ENCODE results near the gene EXOG. TPM values are rescaled to one million over a fixed set of nuclear protein-coding genes. Genes with fewer than 3 reads are reported as not detected.

The EXOG gene
- total RNA-seq, 1 donor from 2014 or later = 26.2 TPM

DNA sequence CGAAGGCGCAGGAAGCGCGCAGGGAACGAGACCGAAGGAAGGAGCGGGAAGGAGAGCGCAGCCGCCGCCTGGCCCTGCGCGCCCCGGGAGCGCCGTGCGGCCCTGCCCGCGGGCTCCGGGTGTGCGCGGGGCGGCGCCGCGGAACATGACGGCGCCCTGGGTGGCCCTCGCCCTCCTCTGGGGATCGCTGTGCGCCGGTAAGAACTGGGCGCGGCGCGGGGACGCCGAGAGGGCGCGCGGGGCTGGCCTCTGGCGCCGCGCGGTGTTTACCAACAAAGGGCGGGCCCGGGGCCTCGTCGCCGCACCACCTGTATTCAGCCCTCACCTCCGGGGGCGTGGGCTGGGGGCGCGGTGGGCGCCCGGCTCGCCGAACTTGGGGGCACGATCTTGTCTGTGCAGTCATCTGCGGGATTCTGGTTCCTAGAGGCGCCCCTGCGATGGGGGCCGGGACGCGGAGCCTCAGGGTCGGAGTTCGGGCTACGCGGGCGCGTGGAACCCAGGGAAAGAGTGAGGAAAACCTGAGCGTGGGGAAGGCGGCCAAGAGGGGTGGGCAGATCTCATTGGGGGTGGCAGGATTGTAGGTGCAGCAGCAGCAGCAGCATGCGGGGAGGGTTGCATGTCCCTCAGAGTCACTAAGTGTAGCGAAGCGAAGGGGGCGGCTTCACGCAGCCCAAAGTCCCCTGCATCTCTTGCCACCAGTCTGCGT is 41.8 kb upstream of the EXOG start:
- peak; percentile 22 for DNase-seq (ENCODE audit: low read depth, low spot score)
- H3K36me3 Mint-ChIP-seq (ENCODE audit: low read depth) = peaks cover 7% of the 10 kb centered on the region
- TF ChIP-seq CTCF (conservative IDR thresholded peaks at IDR 0.05) = no peak
- peaks cover 4% of the 10 kb centered on the region for H3K9me3 Mint-ChIP-seq
- peaks cover 7% of the 10 kb centered on the region for H3K27me3 Mint-ChIP-seq (ENCODE audit: low read depth)
- peak overlapping the region; percentile 99 for H3K4me3 Mint-ChIP-seq
- peaks cover 43% of the 10 kb centered on the region for H3K4me1 Mint-ChIP-seq
- peak overlapping the region; percentile 100 for H3K27ac Mint-ChIP-seq (ENCODE audit: unreplicated experiment)

DNA sequence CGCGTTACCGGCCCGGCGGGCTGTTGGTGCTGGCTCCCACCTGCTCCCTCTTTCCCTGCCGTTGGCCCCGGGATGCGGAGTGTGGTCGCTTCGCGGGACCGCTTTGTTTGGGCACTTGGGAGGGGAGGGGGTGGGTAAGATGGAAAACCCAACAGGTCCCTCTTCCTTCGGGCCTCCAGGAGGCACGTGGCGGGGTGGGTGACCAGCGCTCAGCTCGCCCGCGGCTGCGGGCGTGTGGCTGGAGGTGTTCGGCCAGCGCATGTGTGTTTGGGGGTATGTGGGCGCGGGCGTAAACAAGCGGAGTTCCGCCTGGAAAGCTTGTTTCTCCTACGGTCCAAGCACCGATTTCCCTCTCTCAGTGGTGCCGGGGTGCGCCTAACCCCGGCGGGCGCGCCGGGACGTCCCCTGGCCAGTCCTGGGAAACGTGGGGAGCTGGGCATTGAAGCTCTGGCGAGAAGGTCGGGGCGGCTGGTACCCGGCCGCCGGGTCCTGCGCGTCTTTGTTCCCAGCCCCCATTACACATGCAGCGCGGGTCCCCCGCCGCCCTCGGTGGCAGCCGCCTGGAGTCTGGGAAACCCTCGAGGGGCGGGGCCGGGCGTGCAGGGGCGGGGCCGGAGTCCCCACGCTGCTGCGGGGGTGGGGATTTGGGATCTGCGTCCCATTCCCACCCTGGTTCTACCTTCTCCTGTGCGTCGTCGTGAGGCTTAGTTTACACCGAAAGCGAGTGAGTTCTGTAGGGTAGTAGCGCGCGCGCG is 41.1 kb upstream of the EXOG start:
- H3K4me1 Mint-ChIP-seq = peaks cover 46% of the 10 kb centered on the region
- H3K4me3 Mint-ChIP-seq = peak overlapping the region; percentile 99
- no peak for TF ChIP-seq CTCF (conservative IDR thresholded peaks at IDR 0.05)
- peak overlapping the region; percentile 100 for H3K27ac Mint-ChIP-seq (ENCODE audit: unreplicated experiment)
- H3K27me3 Mint-ChIP-seq (ENCODE audit: low read depth) = peaks cover 7% of the 10 kb centered on the region
- peak; percentile 69 for DNase-seq (ENCODE audit: low read depth, low spot score)
- H3K36me3 Mint-ChIP-seq (ENCODE audit: low read depth) = peaks cover 7% of the 10 kb centered on the region
- H3K9me3 Mint-ChIP-seq = peaks cover 4% of the 10 kb centered on the region

- peaks cover 4% of the 10 kb centered on the region for H3K36me3 Mint-ChIP-seq (ENCODE audit: low read depth)
- H3K9me3 Mint-ChIP-seq = peaks cover 1% of the 10 kb centered on the region
- no peak for TF ChIP-seq CTCF (conservative IDR thresholded peaks at IDR 0.05)
- peak overlapping the region; percentile 99 for H3K4me3 Mint-ChIP-seq
- H3K27ac Mint-ChIP-seq (ENCODE audit: unreplicated experiment) = peak overlapping the region; percentile 93
- H3K4me1 Mint-ChIP-seq = peaks cover 53% of the 10 kb centered on the region
- no peak for DNase-seq (ENCODE audit: low read depth, low spot score)
- peaks cover 4% of the 10 kb centered on the region for H3K27me3 Mint-ChIP-seq (ENCODE audit: low read depth)
Measured at GRCh38 chr3:38455639-38456430, 40.3 kb upstream of the EXOG start.

- Mint-ChIP-seq H3K27me3 (ENCODE audit: low read depth) (peaks cover 3% of the 10 kb centered on the region), H3K27ac (ENCODE audit: unreplicated experiment) (no peak overlapping the region), H3K4me3 (peak overlapping the region; percentile 85), H3K9me3 (no peaks in the 10 kb centered on the region), H3K4me1 (peaks cover 53% of the 10 kb centered on the region), H3K36me3 (ENCODE audit: low read depth) (peaks cover 5% of the 10 kb centered on the region)
- TF ChIP-seq CTCF (conservative IDR thresholded peaks at IDR 0.05) = no peak
- no peak for DNase-seq (ENCODE audit: low read depth, low spot score)
Measured at GRCh38 chr3:38457111-38458003, 38.8 kb upstream of the EXOG start.
